Keratinocyte (primary cell): ENCODE results near the gene PNPT1.

Source experiments
- CTCF ChIP-seq, 3 experiments: IDR thresholded peaks in 1 of 3; conservative IDR thresholded peaks in 1 of 3; optimal IDR thresholded peaks in 1 of 3; 2 replicates in 2 of 3; 3 replicates in 1 of 3; pipeline versions ENCODE3 to v1.5.1; 2011; ENCODE audit warnings: low read length in 3 of 3, mild to moderate bottlenecking in 3 of 3, moderate library complexity in 2 of 3, control low read depth in 1 of 3, inconsistent platforms in 1 of 3; ENCODE audit not compliant: insufficient read depth in 2 of 3; ENCODE audit errors: extremely low read depth in 1 of 3
- EZH2 ChIP-seq: IDR thresholded peaks from one replicate; pipeline ENCODE4 v1.6.1; 2012; ENCODE audit warnings: inconsistent platforms, mild to moderate bottlenecking, low read length, moderate library complexity

DNA sequence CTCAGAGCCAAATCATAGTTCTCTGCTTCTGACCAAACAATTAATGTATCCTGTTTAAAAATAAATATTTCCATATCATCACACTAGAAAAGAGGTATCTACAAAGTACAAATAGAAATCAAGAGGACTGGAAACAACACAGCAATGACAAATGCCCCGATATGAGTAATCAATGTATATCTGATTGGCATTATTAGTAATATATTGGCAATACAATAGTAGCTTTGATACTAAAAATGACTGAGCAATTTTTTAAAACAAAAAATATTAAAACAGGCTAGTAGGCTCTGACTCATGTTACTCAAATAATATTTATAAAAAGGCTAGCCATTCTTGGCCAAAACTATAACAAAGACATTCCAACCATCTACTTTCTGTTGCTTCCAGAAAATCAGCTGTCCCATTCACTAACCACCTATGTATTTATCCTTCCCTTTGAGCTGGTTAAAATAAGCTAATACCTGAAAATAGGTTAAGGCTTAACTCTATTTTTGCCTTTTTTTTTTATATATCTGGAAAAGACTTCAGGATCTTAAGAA lies 89.5 kb downstream of the PNPT1 start:
- TF ChIP-seq CTCF (optimal IDR thresholded peaks at IDR 0.05 in 1 of 3, IDR thresholded peaks at IDR 0.05 in 1 of 3, conservative IDR thresholded peaks at IDR 0.05 in 1 of 3; ENCODE audit: extremely low read depth in 1 of 3, insufficient read depth in 2 of 3, low read length in 3 of 3) (no peak), EZH2 (no peak)
